ENCODE data around the gene HMG20A. TPM values are rescaled to one million over a fixed set of nuclear protein-coding genes. Genes with fewer than 3 reads are reported as not detected.

Gene HMG20A
- total and polyA plus RNA-seq, 10 of the 15 experiments (the other 5 are each of a cell fraction or from before 2014, with no cell fraction given): 30.0 to 98.7 (median 46.8) TPM

- CTCF ChIA-PET: interaction anchor here (1.2 to 4.8 kb wide), 5 partner anchors 10 to 395 kb away, joined by 3 to 29 read pairs (median 9); no protein-coding TSS in a partner anchor
These were observed 87.2 kb downstream of the HMG20A start for GRCh38 chr15:77507911-77508310.

GRCh38 chr15:77508541-77509243, 88.0 kb downstream of the HMG20A start:
- in situ Hi-C loops (cut with MboI): no loop called here
- DNase-seq (ENCODE audit: low read depth, low spot score): no peak
- POLR2A ChIA-PET: interaction anchor here (0.7 to 0.9 kb wide), 3 partner anchors 9 to 32 kb away, joined by 3 to 4 read pairs (median 4); no protein-coding TSS in a partner anchor
- H4K20me1 ChIP-seq (ENCODE audit: control insufficient read depth, insufficient read depth): no peaks in the 10 kb centered on the region
- no peak overlapping the region for H3K4me2 ChIP-seq (ENCODE audit: control insufficient read depth, insufficient read depth)
- peak overlapping the region; percentile 15; the same call in 1 of the 2 replicates for H2AFZ ChIP-seq (ENCODE audit: control insufficient read depth, low read depth, low read length)
- no TSS peak for BruUV-seq (replicated peaks)
- peak; percentile 85 for FAIRE-seq
- H3K9me3 ChIP-seq (replicated peaks; ENCODE audit: control insufficient read depth, insufficient read depth, low read length): no peaks in the 10 kb centered on the region
- no peak overlapping the region for H3K4me3 ChIP-seq
- no peak overlapping the region; the same call in 1 of the 2 replicates for H3K27ac ChIP-seq (ENCODE audit: control insufficient read depth, insufficient read depth)
- TF ChIP-seq RUNX3 (IDR thresholded peaks at IDR 0.05; ENCODE audit: low read length): peak; percentile 62
- no peak for TF ChIP-seq RCOR1 (conservative IDR thresholded peaks at IDR 0.05; ENCODE audit: low read depth, low read length)
- no peak for TF ChIP-seq USF2 (IDR thresholded peaks at IDR 0.05; ENCODE audit: borderline replicate concordance, low read depth, low read length)
- TF ChIP-seq ETV6 (conservative IDR thresholded peaks at IDR 0.05 in 1 of 2, IDR thresholded peaks at IDR 0.05 in 1 of 2; ENCODE audit: borderline replicate concordance in 1 of 2, low read depth in 1 of 2): peak in 1 of 2 experiments; percentile 93; a peak in 2 of 4 replicates
- TF ChIP-seq CHD4 (IDR thresholded peaks at IDR 0.05): no peak
- TF ChIP-seq JUND (IDR thresholded peaks at IDR 0.05; ENCODE audit: low read depth, low read length): no peak
- H3K36me3 ChIP-seq (ENCODE audit: control insufficient read depth in 2 of 2, insufficient read depth in 2 of 2, low read length in 1 of 2): no peaks in the 10 kb centered on the region
- RAD21 ChIA-PET (ENCODE audit: unreplicated experiment): interaction anchor here (0.9 to 1.3 kb wide), 6 partner anchors 10 to 535 kb away, joined by 4 to 8 read pairs (median 5); no protein-coding TSS in a partner anchor
- no peak overlapping the region for H3K9ac ChIP-seq (ENCODE audit: control insufficient read depth, insufficient read depth, low read length)
- SMC1A ChIA-PET (ENCODE audit: uncharacterized antibody, unreplicated experiment): interaction anchor here (0.8 to 2.6 kb wide), 5 partner anchors 27 to 399 kb away, joined by 3 to 7 read pairs (median 6); no protein-coding TSS in a partner anchor
- WGBS (ENCODE audit: insufficient coverage, insufficient replicate concordance, low lambda C conversion rate, missing lambda C conversion rate): 89% methylated on average over 4 of the region's 4 CpGs
- intact Hi-C loops (cut with micrococcal nuclease; ENCODE audit: unreplicated experiment): no loop called here
- H3K27me3 ChIP-seq (replicated peaks in 1 of 2; ENCODE audit: control insufficient read depth in 2 of 2, insufficient read depth in 2 of 2, low read length in 1 of 2): no peaks in the 10 kb centered on the region
- no peak for ATAC-seq
- peaks cover 22% of the 10 kb centered on the region for H3K4me1 ChIP-seq (ENCODE audit: control insufficient read depth, insufficient read depth, low read length)
- CTCF ChIA-PET: interaction anchor here (0.6 to 4.8 kb wide), 8 partner anchors 11 to 535 kb away, joined by 3 to 29 read pairs (median 4); no protein-coding TSS in a partner anchor
- H3K79me2 ChIP-seq (ENCODE audit: control insufficient read depth, insufficient read depth, low read length): no peaks in the 10 kb centered on the region

More at GRCh38 chr15:77507911-77508310, 87.2 kb downstream of the HMG20A start:
- TF ChIP-seq ETV6 (conservative IDR thresholded peaks at IDR 0.05 in 1 of 2, IDR thresholded peaks at IDR 0.05 in 1 of 2; ENCODE audit: borderline replicate concordance in 1 of 2, low read depth in 1 of 2) (0 out of 4 replicates have a peak, but pooled peaks of 1 of the 2 experiments have one; percentile 2), SUPT20H (IDR thresholded peaks at IDR 0.05; ENCODE audit: borderline replicate concordance, control insufficient read depth, low read depth, low read length) (no peak), TCF3 (IDR thresholded peaks at IDR 0.05; ENCODE audit: borderline replicate concordance, insufficient read depth, low read depth, low read length) (no peak), CHD2 (IDR thresholded peaks at IDR 0.05; ENCODE audit: borderline replicate concordance, low read depth, low read length) (no peak)
- Histone ChIP-seq H3K4me1 (ENCODE audit: control insufficient read depth, insufficient read depth, low read length) (peaks cover 22% of the 10 kb centered on the region), H3K27me3 (replicated peaks in 1 of 2; ENCODE audit: control insufficient read depth in 2 of 2, insufficient read depth in 2 of 2, low read length in 1 of 2) (no peaks in the 10 kb centered on the region), H4K20me1 (ENCODE audit: control insufficient read depth, insufficient read depth) (no peaks in the 10 kb centered on the region), H3K27ac (ENCODE audit: control insufficient read depth, insufficient read depth) (no peak overlapping the region), H3K79me2 (ENCODE audit: control insufficient read depth, insufficient read depth, low read length) (no peaks in the 10 kb centered on the region), H3K9me3 (replicated peaks; ENCODE audit: control insufficient read depth, insufficient read depth, low read length) (no peaks in the 10 kb centered on the region), H3K36me3 (ENCODE audit: control insufficient read depth in 2 of 2, insufficient read depth in 2 of 2, low read length in 1 of 2) (no peaks in the 10 kb centered on the region), H3K4me3 (no peak overlapping the region), H2AFZ (ENCODE audit: control insufficient read depth, low read depth, low read length) (no peak overlapping the region), H3K9ac (ENCODE audit: control insufficient read depth, insufficient read depth, low read length) (no peak overlapping the region), H3K4me2 (ENCODE audit: control insufficient read depth, insufficient read depth) (0 out of 2 replicates have a peak overlapping the region, but pooled peaks have one; percentile 4)
- intact Hi-C loops (cut with micrococcal nuclease; ENCODE audit: unreplicated experiment): no loop called here
- POLR2A ChIA-PET: interaction anchor here (0.6 to 0.7 kb wide), 2 partner anchors 10 to 25 kb away, joined by 4 read pairs; no protein-coding TSS in a partner anchor
- RAD21 ChIA-PET (ENCODE audit: unreplicated experiment): interaction anchor here (0.9 to 1.3 kb wide), 5 partner anchors 9 to 321 kb away, joined by 3 to 6 read pairs (median 4); no protein-coding TSS in a partner anchor
- BruUV-seq (replicated peaks): no TSS peak
- peak; percentile 54 for ATAC-seq
- 55% methylated on average over 6 of the region's 6 CpGs for WGBS (ENCODE audit: insufficient coverage, insufficient replicate concordance, low lambda C conversion rate, missing lambda C conversion rate)
- in situ Hi-C loops (cut with MboI): no loop called here
- SMC1A ChIA-PET (ENCODE audit: uncharacterized antibody, unreplicated experiment): interaction anchor here (0.8 to 2.6 kb wide), 6 partner anchors 28 to 398 kb away, joined by 3 to 7 read pairs (median 4); no protein-coding TSS in a partner anchor
- DNase-seq (ENCODE audit: low read depth, low spot score): no peak
- FAIRE-seq: no peak
